NCI-H345 treated with DMSO at 0.1 percent for 48 hours (cell line): ENCODE results near the gene LRMDA.

ENCODE experiments used
- DNase-seq: peaks from one replicate; lab custom pipeline; 2025; ENCODE audit not compliant: unreplicated experiment; lab: John Stamatoyannopoulos, UW

Gene LRMDA

GRCh38 chr10:75470901-75471300 is 39.5 kb downstream of the LRMDA start:
- no peak for DNase-seq

GRCh38 chr10:75472685-75473084 is 41.3 kb downstream of the LRMDA start:
- DNase-seq: no peak

GRCh38 chr10:75474106-75474505 is 42.7 kb downstream of the LRMDA start:
- no peak for DNase-seq

- DNase-seq: no peak
These were observed 44.2 kb downstream of the LRMDA start for GRCh38 chr10:75475460-75476182.

- no peak for DNase-seq
These were observed 45.1 kb downstream of the LRMDA start for GRCh38 chr10:75476569-75476968.

- DNase-seq: no peak
These were observed 45.6 kb downstream of the LRMDA start for GRCh38 chr10:75476985-75477384.

GRCh38 chr10:75477680-75478079 is 46.3 kb downstream of the LRMDA start:
- no peak for DNase-seq

- no peak for DNase-seq
These were observed 49.0 kb downstream of the LRMDA start for GRCh38 chr10:75480374-75480773.

GRCh38 chr10:75483188-75483587 is 51.8 kb downstream of the LRMDA start:
- DNase-seq: no peak

- DNase-seq: no peak
These were observed 53.3 kb downstream of the LRMDA start for GRCh38 chr10:75484717-75485116.

- no peak for DNase-seq
These were observed 55.2 kb downstream of the LRMDA start for GRCh38 chr10:75486591-75486990.

- no peak for DNase-seq
These were observed 55.8 kb downstream of the LRMDA start for GRCh38 chr10:75487087-75487754.

GRCh38 chr10:75487755-75488125 is 56.3 kb downstream of the LRMDA start:
- no peak for DNase-seq

GRCh38 chr10:75492173-75492925 is 60.9 kb downstream of the LRMDA start:
- no peak for DNase-seq

- no peak for DNase-seq
These were observed 62.0 kb downstream of the LRMDA start for GRCh38 chr10:75493464-75493863.

- DNase-seq: no peak
These were observed 64.2 kb downstream of the LRMDA start for GRCh38 chr10:75495434-75496190.

- no peak for DNase-seq
These were observed 64.8 kb downstream of the LRMDA start for GRCh38 chr10:75496191-75496567.

GRCh38 chr10:75497997-75498883 is 66.8 kb downstream of the LRMDA start:
- no peak for DNase-seq

- no peak for DNase-seq
These were observed 67.5 kb downstream of the LRMDA start for GRCh38 chr10:75498884-75499350.

- no peak for DNase-seq
These were observed 68.2 kb downstream of the LRMDA start for GRCh38 chr10:75499556-75500160.
